Keratinocyte (primary cell): ENCODE measurements around the gene UBASH3B. TPM values are rescaled to one million over a fixed set of nuclear protein-coding genes. Genes with fewer than 3 reads are reported as not detected.
"Not testable (repeated sequence)": the region's sequence is repeated elsewhere in the genome, so short reads cannot be mapped to it uniquely, and the experiment has no call there.

Source experiments
- DNase-seq: peaks from one replicate; pipeline ENCODE4 v3.0.0-alpha.2; 2011; ENCODE audit warnings: low read depth, missing footprints, low spot score
- FAIRE-seq: peaks from 2 replicates; lab custom pipeline; 2011; peaks lifted over from hg19 to GRCh38; lab: Jason Lieb, UNC
- H2AFZ ChIP-seq: 2 replicates; pipeline ENCODE4 v1.6.0; 2012; ENCODE audit warnings: low read length, control low read depth, inconsistent platforms; ENCODE audit not compliant: control insufficient read depth
- H3K27ac ChIP-seq: 2 replicates; pipeline ENCODE4 v1.5.1; 2011; ENCODE audit warnings: low read length; ENCODE audit not compliant: control insufficient read depth, insufficient read depth
- H3K27me3 ChIP-seq: 3 replicates; pipeline ENCODE4 v1.6.0; 2011; ENCODE audit warnings: low read length; ENCODE audit not compliant: control insufficient read depth, insufficient read depth; ENCODE audit errors: extremely low read depth
- H3K36me3 ChIP-seq, 2 experiments: 2 replicates in 1 of 2; 3 replicates in 1 of 2; pipeline ENCODE4 v1.5.1; 2011; ENCODE audit warnings: low read length in 2 of 2, mild to moderate bottlenecking in 1 of 2; ENCODE audit not compliant: control insufficient read depth in 2 of 2, insufficient read depth in 2 of 2; ENCODE audit errors: extremely low read depth in 1 of 2
- H3K4me1 ChIP-seq: 3 replicates; pipeline ENCODE4 v1.5.1; 2011; ENCODE audit warnings: low read length; ENCODE audit not compliant: control insufficient read depth, insufficient read depth; ENCODE audit errors: extremely low read depth
- H3K4me2 ChIP-seq: 3 replicates; pipeline ENCODE4 v1.6.0; 2011; ENCODE audit warnings: low read depth, low read length; ENCODE audit not compliant: control insufficient read depth, insufficient read depth; ENCODE audit errors: extremely low read depth
- H3K4me3 ChIP-seq, 3 experiments: fragments of 200-600 bp in 1 of 3; sonication (generic) in 1 of 3; 2 replicates in 2 of 3; 3 replicates in 1 of 3; pipeline ENCODE4 v1.5.1; 2011 to 2016; ENCODE audit warnings: low read length in 3 of 3, mild to moderate bottlenecking in 3 of 3, control low read depth in 2 of 3, inconsistent platforms in 1 of 3, low read depth in 1 of 3, mixed read lengths in 1 of 3, mixed run types in 1 of 3, moderate library complexity in 1 of 3; ENCODE audit not compliant: control insufficient read depth in 2 of 3, insufficient read depth in 2 of 3; ENCODE audit errors: extremely low read depth in 1 of 3
- H3K79me2 ChIP-seq: 2 replicates; pipeline ENCODE4 v1.6.0; 2012; ENCODE audit warnings: low read length; ENCODE audit not compliant: control insufficient read depth, insufficient read depth
- H3K9ac ChIP-seq: 3 replicates; pipeline ENCODE4 v1.6.0; 2011; ENCODE audit warnings: low read length; ENCODE audit not compliant: control insufficient read depth, insufficient read depth; ENCODE audit errors: extremely low read depth
- H3K9me1 ChIP-seq: 3 replicates; pipeline ENCODE4 v1.6.0; 2011; ENCODE audit warnings: low read length; ENCODE audit not compliant: control insufficient read depth, insufficient read depth; ENCODE audit errors: extremely low read depth
- H3K9me3 ChIP-seq: 2 replicates; pipeline ENCODE4 v1.5.1; 2012; ENCODE audit warnings: low read depth, low read length; ENCODE audit not compliant: control insufficient read depth
- H4K20me1 ChIP-seq: 3 replicates; pipeline ENCODE4 v1.6.0; 2011; ENCODE audit warnings: low read length; ENCODE audit not compliant: control insufficient read depth, insufficient read depth; ENCODE audit errors: extremely low read depth
- CTCF ChIP-seq, 3 experiments: IDR thresholded peaks in 1 of 3; conservative IDR thresholded peaks in 1 of 3; optimal IDR thresholded peaks in 1 of 3; 2 replicates in 2 of 3; 3 replicates in 1 of 3; pipeline versions ENCODE3 to v1.5.1; 2011; ENCODE audit warnings: low read length in 3 of 3, mild to moderate bottlenecking in 3 of 3, moderate library complexity in 2 of 3, control low read depth in 1 of 3, inconsistent platforms in 1 of 3; ENCODE audit not compliant: insufficient read depth in 2 of 3; ENCODE audit errors: extremely low read depth in 1 of 3
- EZH2 ChIP-seq: IDR thresholded peaks from one replicate; pipeline ENCODE4 v1.6.1; 2012; ENCODE audit warnings: inconsistent platforms, mild to moderate bottlenecking, low read length, moderate library complexity
- dilution Hi-C: fragments of 300-500 bp; cut with MboI; formaldehyde crosslinking; loops from one replicate; pipeline ENCODE4 v1.7.0; 2020; ENCODE audit warnings: low sequenced_read_pairs; ENCODE audit not compliant: extremely low pct_ligation_motif_present
- polyA plus RNA-seq, 5 experiments: library from polyadenylated mRNA; depleted of rRNA in 3 of 5; stranded (reverse) in 3 of 5; stranded (forward) in 1 of 5; unstranded in 1 of 5; fragments of >200 nt; gene quantifications; 1 replicate in 1 of 5; 2 replicates in 3 of 5; 3 replicates in 1 of 5; pipeline versions ENCODE4 v1.2.1 to v1.2.3, GENCODE V29; 2011 to 2012; ENCODE audit warnings: missing spikeins in 2 of 5, low read depth in 1 of 5, low replicate concordance in 1 of 5

The UBASH3B gene
- polyA plus RNA-seq, 1 donor (not counting 4 experiments of a cell fraction or from before 2014, with no cell fraction given), result 25.0 TPM

- H3K4me1 ChIP-seq, result peaks cover 10% of the 10 kb centered on the region
- H3K4me3 ChIP-seq, result no peak overlapping the region
- H3K9ac ChIP-seq, result no peak overlapping the region
- dilution Hi-C loops, result no loop called here
- FAIRE-seq (no peak), DNase-seq (no peak)
- no peak overlapping the region for H2AFZ ChIP-seq
- H3K9me3 ChIP-seq, result no peaks in the 10 kb centered on the region
- no peaks in the 10 kb centered on the region for H4K20me1 ChIP-seq
- H3K27ac ChIP-seq, result no peak overlapping the region
- no peaks in the 10 kb centered on the region for H3K79me2 ChIP-seq
- TF ChIP-seq CTCF (optimal IDR thresholded peaks at IDR 0.05 in 1 of 3, IDR thresholded peaks at IDR 0.05 in 1 of 3, conservative IDR thresholded peaks at IDR 0.05 in 1 of 3; ENCODE audit: extremely low read depth in 1 of 3, insufficient read depth in 2 of 3, low read length in 3 of 3) (no peak), EZH2 (no peak)
- H3K36me3 ChIP-seq, result no peaks in the 10 kb centered on the region
- H3K27me3 ChIP-seq, result no peaks in the 10 kb centered on the region
- no peaks in the 10 kb centered on the region for H3K9me1 ChIP-seq
- H3K4me2 ChIP-seq, result no peak overlapping the region
These were observed 206.6 kb downstream of the UBASH3B start for GRCh38 chr11:122862091-122862490.

- H3K79me2 ChIP-seq, H3K4me1 ChIP-seq, DNase-seq, H3K4me2 ChIP-seq, H4K20me1 ChIP-seq, dilution Hi-C loops, H3K27me3 ChIP-seq, H3K27ac ChIP-seq, H3K9me1 ChIP-seq, H2AFZ ChIP-seq, H3K9ac ChIP-seq, H3K9me3 ChIP-seq, H3K36me3 ChIP-seq, H3K4me3 ChIP-seq, FAIRE-seq: not testable (repeated sequence)
These were observed 207.6 kb downstream of the UBASH3B start for GRCh38 chr11:122863154-122863553.

- no peaks in the 10 kb centered on the region for H3K9me1 ChIP-seq
- peaks cover 7% of the 10 kb centered on the region for H3K4me1 ChIP-seq
- no peaks in the 10 kb centered on the region for H3K36me3 ChIP-seq
- no peaks in the 10 kb centered on the region for H3K9me3 ChIP-seq
- no peak overlapping the region for H3K27ac ChIP-seq
- FAIRE-seq (no peak), DNase-seq (no peak)
- no peaks in the 10 kb centered on the region for H3K27me3 ChIP-seq
- peak overlapping the region; percentile 10 for H3K4me2 ChIP-seq
- TF ChIP-seq EZH2 (no peak), CTCF (optimal IDR thresholded peaks at IDR 0.05 in 1 of 3, IDR thresholded peaks at IDR 0.05 in 1 of 3, conservative IDR thresholded peaks at IDR 0.05 in 1 of 3; ENCODE audit: extremely low read depth in 1 of 3, insufficient read depth in 2 of 3, low read length in 3 of 3) (peak; percentile 43 to 74 (median 69))
- H3K4me3 ChIP-seq, result no peak overlapping the region
- no peak overlapping the region for H3K9ac ChIP-seq
- dilution Hi-C loops, result no loop called here
- H4K20me1 ChIP-seq, result no peaks in the 10 kb centered on the region
- no peaks in the 10 kb centered on the region for H3K79me2 ChIP-seq
- no peak overlapping the region for H2AFZ ChIP-seq
These were observed 208.3 kb downstream of the UBASH3B start for GRCh38 chr11:122863704-122864326.
